ENCODE data around the gene SERPINA4.

The SERPINA4 gene

GRCh38 chr14:94582851-94583250, 21.6 kb downstream of the SERPINA4 start:
- no peak for DNase-seq
- in situ Hi-C loops (cut with MboI; ENCODE audit: low pct_unique_long_range_greater_than_20kb, low sequenced_read_pairs) = no loop called here

DNA sequence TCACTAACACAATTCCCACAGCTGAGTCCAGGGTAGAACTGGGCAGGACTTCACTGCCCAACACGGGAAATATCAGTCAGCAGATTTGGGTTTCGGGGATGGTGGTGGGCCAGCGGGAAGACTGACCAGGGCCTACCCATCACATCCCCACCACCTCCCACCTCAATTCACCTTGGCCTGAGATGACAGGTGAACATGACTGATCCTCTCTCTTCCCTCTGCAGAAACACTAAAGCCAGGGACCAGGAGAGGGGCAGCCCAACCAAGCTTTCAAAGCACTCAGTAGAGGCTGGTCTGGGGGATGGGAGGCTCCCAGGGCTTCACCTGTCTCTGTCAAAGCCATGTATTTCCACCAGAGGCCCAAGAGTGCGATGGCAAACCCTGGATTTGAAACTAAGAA, 22.3 kb downstream of the SERPINA4 start:
- no peak for DNase-seq
- in situ Hi-C loops (cut with MboI; ENCODE audit: low pct_unique_long_range_greater_than_20kb, low sequenced_read_pairs) = no loop called here

DNA sequence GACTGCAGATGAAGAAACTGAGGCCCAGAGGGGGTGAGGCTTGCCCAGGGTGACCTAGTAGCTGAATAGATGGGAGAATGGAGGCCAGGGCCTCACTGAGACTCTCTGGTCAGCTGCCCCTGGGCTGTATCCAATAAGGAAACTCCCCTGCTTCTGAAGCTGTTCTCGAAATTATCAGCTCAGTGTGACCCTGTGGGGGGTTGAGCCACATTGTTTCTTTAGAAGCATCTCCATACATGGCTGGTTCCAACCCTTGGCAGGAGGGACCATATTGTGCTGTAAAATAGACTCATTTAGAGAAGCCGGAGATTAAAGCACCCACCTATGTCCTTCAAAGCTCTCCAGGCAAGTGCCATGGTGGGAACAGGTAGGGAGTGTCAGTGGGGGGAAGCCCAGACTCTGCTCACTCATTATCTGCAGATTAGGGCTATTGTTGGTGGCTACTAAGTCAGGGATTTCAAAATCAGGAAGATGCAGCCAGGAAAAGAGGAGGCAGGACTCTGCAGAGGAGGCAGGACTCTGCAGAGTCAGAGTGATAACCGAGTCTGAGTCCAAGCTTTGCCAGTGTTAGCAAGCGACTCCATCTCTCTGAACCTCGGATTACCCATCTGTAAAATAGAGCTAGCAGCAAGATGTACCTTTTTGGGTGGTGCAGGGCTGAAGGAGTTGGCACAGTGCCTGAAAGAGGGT, 23.5 kb downstream of the SERPINA4 start:
- no peak for DNase-seq
- in situ Hi-C loops (cut with MboI; ENCODE audit: low pct_unique_long_range_greater_than_20kb, low sequenced_read_pairs) = no loop called here

DNA sequence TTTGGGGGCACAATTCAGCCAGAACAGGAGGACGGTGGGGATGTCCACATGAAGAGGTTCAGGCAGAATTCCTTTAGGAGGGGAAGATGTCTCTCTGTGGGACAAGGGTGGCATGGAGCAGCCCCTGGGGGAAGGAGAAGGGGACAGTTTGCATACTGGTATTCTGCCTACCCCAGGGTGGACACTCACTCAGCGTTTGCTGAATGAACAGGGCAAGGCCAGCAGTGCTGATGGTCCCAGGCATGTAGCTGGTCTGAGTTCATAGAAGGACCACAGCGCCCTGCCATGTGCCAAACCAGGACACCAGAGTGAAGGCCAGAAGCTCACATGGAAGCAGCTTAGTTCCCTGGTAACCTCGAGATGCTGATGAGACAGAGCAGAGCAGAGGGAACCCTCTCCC, 25.4 kb downstream of the SERPINA4 start:
- no peak for DNase-seq
- in situ Hi-C loops (cut with MboI; ENCODE audit: low pct_unique_long_range_greater_than_20kb, low sequenced_read_pairs) = no loop called here

DNA sequence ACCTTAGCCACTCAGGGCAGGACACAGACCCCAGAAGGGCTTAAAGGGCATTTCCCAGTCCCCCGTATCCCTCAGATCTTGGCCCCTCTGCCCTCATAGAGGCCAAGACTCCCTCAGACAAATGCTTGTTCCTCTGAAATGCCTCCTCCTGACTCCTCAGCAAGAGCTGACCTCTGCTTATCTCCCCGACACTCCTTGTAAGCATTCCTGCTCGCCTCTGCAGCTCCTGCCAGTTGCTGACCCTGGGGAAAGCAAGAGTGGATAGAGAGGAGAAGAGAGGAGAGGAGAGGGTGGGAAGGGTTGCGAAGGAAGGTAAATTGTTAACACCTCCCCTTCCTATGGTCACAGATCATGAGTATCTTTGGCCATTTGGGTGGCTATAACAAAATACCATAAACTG, 27.1 kb downstream of the SERPINA4 start:
- no peak for DNase-seq

DNA sequence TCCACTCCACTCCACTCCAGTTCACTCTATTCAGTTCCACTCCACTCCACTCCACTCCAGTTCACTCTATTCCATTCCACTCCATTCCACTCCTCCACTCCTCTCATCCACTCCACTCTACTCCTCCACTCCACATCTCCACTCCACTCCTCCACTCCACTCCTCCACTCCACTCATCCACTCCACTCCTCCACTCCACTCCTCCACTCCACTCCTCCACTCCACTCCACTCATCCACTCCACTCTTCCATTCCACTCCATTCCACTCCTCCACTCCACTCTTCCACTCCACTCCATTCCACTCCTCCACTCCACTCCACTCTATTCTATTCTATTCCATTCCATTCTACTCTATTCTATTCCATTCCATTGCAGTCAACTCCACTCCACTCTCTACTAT, 29.8 kb downstream of the SERPINA4 start:
- in situ Hi-C loops (cut with MboI; ENCODE audit: low pct_unique_long_range_greater_than_20kb, low sequenced_read_pairs) = no loop called here
- DNase-seq = no peak

More for the DNA sequence above, 27.1 kb downstream of the SERPINA4 start:
- in situ Hi-C loops (cut with MboI; ENCODE audit: low pct_unique_long_range_greater_than_20kb, low sequenced_read_pairs) = no loop called here

DNA sequence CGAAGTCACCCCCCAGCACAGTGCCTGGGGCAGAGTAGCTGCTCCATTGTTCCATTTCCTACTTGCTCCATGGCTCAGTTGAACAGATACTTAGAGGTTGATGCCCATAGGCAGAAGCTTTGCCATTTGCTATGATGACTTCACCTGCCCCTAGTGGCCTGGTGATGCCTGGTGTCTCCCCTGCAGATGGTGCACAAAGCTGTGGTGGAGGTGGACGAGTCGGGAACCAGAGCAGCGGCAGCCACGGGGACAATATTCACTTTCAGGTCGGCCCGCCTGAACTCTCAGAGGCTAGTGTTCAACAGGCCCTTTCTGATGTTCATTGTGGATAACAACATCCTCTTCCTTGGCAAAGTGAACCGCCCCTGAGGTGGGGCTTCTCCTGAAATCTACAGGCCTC, 30.6 kb downstream of the SERPINA4 start:
- DNase-seq = no peak
- in situ Hi-C loops (cut with MboI; ENCODE audit: low pct_unique_long_range_greater_than_20kb, low sequenced_read_pairs) = no loop called here

- no peak for DNase-seq
Measured at GRCh38 chr14:94592457-94592856, 31.2 kb downstream of the SERPINA4 start.

DNA sequence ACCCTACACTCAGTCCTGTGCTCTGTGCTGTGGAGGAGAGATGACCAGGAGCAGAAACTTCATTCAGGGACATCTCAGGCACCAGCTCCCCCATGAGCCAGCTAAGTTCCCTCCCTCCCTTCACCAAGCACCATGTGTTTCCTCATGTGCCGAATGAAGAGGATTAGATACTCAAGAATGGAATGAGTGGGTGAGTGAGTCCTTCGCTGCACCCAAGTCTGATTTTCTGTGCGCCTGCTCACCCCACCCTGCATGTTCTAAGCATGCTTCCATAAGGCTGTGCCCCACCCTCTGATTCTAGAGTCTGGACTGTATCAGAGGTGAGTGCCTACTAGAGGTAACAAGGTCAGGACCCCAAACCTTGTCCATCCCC, 32.1 kb downstream of the SERPINA4 start:
- in situ Hi-C loops (cut with MboI; ENCODE audit: low pct_unique_long_range_greater_than_20kb, low sequenced_read_pairs) = no loop called here

More at GRCh38 chr14:94592457-94592856, 31.2 kb downstream of the SERPINA4 start:
- in situ Hi-C loops (cut with MboI; ENCODE audit: low pct_unique_long_range_greater_than_20kb, low sequenced_read_pairs) = no loop called here

DNA sequence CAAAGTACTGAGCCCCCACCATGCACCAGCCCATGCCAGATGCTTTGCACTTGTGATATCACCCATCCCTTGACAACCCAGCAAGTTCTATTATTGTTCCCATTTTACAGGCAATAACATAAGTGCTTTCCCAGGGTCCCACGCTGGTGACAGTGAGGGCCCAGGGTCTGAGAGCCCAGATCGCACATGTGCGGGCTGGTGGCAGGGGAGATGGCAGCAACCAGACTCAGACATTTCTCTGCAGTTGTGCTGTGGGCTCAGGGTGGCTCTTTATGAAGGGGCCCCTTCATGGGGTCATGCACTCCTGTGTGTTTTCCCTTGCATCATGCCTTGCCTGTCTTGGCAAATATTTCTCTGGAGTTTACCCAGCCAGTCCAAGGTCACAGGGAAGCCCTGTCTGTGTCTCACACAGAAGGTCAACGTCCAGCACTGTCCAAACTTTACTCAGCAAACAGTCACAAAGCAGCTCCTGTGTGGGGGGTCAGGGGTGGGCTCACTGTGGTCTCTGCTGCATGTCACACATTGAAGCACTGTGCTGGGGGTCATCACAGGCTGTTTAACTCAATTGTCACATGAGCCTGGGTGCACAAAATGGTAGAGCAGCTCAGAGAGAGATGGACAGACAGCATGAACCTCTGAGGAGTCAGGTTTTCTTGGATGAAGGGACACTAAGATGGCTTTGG, 32.6 kb downstream of the SERPINA4 start:
- no peak for DNase-seq
- in situ Hi-C loops (cut with MboI; ENCODE audit: low pct_unique_long_range_greater_than_20kb, low sequenced_read_pairs) = no loop called here

More for the DNA sequence above, 32.1 kb downstream of the SERPINA4 start:
- no peak for DNase-seq

- DNase-seq = no peak
- in situ Hi-C loops (cut with MboI; ENCODE audit: low pct_unique_long_range_greater_than_20kb, low sequenced_read_pairs) = no loop called here
Measured at GRCh38 chr14:94594441-94594840, 33.2 kb downstream of the SERPINA4 start.

DNA sequence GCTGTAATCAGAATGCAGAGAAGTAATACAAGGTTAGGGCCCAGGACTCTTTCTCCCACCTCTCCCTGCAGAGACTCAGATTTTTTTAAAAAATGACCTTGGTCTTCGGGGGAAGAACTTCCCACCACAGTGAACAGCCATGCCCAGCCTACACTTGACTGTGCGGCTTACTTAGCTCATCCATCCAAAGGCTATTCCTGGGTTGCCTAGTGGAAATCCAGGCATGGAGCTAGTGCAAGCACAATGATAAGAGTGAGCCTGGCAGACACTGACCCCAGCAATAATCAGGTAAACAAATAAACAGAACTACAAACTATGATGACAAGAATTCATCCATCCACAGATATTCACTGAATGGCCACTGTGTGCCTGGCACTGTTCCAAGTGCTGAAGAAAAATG, 34.7 kb downstream of the SERPINA4 start:
- no peak for DNase-seq
- in situ Hi-C loops (cut with MboI; ENCODE audit: low pct_unique_long_range_greater_than_20kb, low sequenced_read_pairs) = no loop called here

DNA sequence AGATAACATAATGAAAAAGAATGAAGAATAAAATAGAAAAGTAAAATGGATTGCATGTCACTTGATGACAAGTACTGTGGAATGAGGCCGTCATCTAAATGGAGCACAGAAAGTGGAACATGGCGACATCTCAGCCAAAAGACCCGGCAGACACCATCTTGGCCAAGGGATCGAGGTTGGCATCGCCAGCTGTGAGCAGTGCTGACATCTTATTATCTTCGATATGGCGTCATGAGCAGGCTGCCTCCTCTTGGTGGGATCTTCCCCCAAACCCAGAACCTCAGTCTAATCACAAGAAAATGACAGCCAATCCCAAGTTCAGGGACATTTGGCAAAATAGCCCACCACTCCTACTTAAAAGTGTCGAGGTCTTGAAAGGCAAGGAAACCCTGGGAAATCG, 35.1 kb downstream of the SERPINA4 start:
- DNase-seq = no peak
- in situ Hi-C loops (cut with MboI; ENCODE audit: low pct_unique_long_range_greater_than_20kb, low sequenced_read_pairs) = no loop called here

GRCh38 chr14:94597788-94598187, 36.5 kb downstream of the SERPINA4 start:
- no peak for DNase-seq
- in situ Hi-C loops (cut with MboI; ENCODE audit: low pct_unique_long_range_greater_than_20kb, low sequenced_read_pairs) = no loop called here

DNA sequence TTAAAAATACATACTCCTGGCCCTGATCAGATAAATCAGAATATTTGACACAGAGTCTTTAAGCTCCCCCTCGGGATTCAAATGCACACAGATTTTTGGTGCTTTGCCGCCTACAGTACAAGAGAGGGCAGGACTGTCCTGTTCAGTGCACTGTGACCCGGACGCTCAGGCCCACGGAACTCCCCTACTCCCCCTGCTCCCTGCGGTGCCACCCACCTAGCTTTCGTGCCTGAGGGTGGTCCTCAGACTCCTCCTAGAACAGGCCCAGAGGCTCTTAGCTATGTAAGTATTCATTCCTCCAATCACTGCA, 37.2 kb downstream of the SERPINA4 start:
- DNase-seq = no peak
- in situ Hi-C loops (cut with MboI; ENCODE audit: low pct_unique_long_range_greater_than_20kb, low sequenced_read_pairs) = no loop called here

- in situ Hi-C loops (cut with MboI; ENCODE audit: low pct_unique_long_range_greater_than_20kb, low sequenced_read_pairs) = no loop called here
- no peak for DNase-seq
Measured at GRCh38 chr14:94598816-94599655, 37.8 kb downstream of the SERPINA4 start.

DNA sequence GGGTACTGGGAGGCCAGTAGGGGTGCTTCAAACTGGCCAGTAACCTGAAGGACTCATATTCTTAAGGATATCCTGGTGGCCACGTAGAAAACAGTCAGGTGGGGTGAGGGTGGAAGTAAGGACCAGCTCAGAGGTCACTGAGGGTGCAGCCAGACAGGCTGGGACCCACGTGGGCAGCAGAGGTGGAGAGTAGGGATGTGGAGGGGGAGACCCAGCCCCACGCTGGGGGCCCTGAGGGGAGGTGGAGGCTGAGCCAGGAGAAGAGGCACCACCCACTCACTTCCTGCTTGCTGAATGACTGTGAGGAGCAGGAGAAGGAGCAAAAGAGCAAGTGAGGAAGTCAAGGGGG, 38.4 kb downstream of the SERPINA4 start:
- in situ Hi-C loops (cut with MboI; ENCODE audit: low pct_unique_long_range_greater_than_20kb, low sequenced_read_pairs) = no loop called here
- no peak for DNase-seq

DNA sequence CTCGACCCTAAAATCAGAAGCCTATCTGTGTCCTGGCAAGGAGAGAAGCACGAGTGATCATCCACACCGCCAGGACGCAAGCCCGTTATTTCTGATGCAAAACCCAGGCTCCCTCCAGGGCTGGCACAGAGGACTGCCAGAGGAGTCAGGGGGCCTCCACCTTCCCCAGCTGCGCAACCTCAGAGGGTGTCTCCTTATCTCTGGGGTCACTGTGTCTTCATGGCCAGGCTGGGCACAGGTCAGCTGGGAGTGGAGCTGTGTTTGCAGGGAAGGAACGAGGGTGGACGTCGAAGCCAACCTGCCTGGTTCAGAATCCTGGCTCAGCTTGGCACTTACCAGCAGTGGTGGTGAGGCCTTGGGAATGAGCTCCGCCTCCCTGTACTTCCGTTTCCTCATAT, 38.9 kb downstream of the SERPINA4 start:
- in situ Hi-C loops (cut with MboI; ENCODE audit: low pct_unique_long_range_greater_than_20kb, low sequenced_read_pairs) = no loop called here
- no peak for DNase-seq

DNA sequence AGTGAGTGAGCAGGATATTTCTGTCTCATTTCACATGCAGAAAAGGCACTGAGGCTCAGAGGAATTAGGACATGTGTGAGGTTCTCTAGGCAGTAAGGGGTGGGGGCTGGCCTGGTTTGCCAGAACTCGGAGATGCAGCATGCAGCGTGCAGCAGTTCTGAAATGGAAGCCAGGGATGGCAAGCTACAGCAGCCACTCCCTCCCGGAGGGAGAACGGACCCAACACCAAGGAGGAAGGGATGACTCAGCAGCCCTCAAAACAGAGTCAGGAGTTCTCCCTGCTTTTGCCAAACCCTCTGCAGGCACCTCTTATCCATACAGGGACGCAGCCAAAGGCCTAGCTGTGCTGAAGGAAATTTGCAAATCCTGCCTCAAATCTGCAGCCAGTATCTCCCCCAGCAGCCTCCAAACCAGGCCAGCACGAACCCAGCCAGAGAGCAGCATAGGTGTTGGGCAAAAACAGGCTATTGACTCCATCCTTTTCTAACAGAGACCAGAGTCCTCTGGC, 40.7 kb downstream of the SERPINA4 start:
- in situ Hi-C loops (cut with MboI; ENCODE audit: low pct_unique_long_range_greater_than_20kb, low sequenced_read_pairs) = no loop called here
- DNase-seq = no peak

GRCh38 chr14:94602722-94603121, 41.5 kb downstream of the SERPINA4 start:
- in situ Hi-C loops (cut with MboI; ENCODE audit: low pct_unique_long_range_greater_than_20kb, low sequenced_read_pairs) = no loop called here
- no peak for DNase-seq
